Activated CD8-positive, alpha-beta memory T cell treated with anti-CD3 and anti-CD28 coated beads, Interleukin-2, amount 50 U/mL, for 1 hour (primary cell): ENCODE data around the gene PDLIM7.

Source experiments
- DNase-seq: peaks from one replicate; pipeline ENCODE4 v3.0.0-alpha.2; 2020; ENCODE audit errors: extremely low read depth

PDLIM7 gene

GRCh38 chr5:177456976-177457851 is 40.2 kb downstream of the PDLIM7 start:
- no peak for DNase-seq

- no peak for DNase-seq
Measured at GRCh38 chr5:177456591-177456964, 40.8 kb downstream of the PDLIM7 start.

GRCh38 chr5:177455661-177456590 is 41.5 kb downstream of the PDLIM7 start:
- peak; percentile 86 for DNase-seq

GRCh38 chr5:177455036-177455660 is 42.3 kb downstream of the PDLIM7 start:
- peak; percentile 72 for DNase-seq

- peak; percentile 70 for DNase-seq
Measured at GRCh38 chr5:177454397-177455035, 42.9 kb downstream of the PDLIM7 start.

GRCh38 chr5:177453852-177454396 is 43.5 kb downstream of the PDLIM7 start:
- DNase-seq, result no peak

- no peak for DNase-seq
Measured at GRCh38 chr5:177452688-177453638, 44.4 kb downstream of the PDLIM7 start.

GRCh38 chr5:177450667-177451424 is 46.6 kb downstream of the PDLIM7 start:
- DNase-seq, result no peak

- no peak for DNase-seq
Measured at GRCh38 chr5:177449140-177450061, 48.0 kb downstream of the PDLIM7 start.

- no peak for DNase-seq
Measured at GRCh38 chr5:177448244-177448950, 49.0 kb downstream of the PDLIM7 start.

- no peak for DNase-seq
Measured at GRCh38 chr5:177447611-177448243, 49.7 kb downstream of the PDLIM7 start.

- peak; percentile 56 for DNase-seq
Measured at GRCh38 chr5:177447066-177447610, 50.3 kb downstream of the PDLIM7 start.

GRCh38 chr5:177446200-177447065 is 51.0 kb downstream of the PDLIM7 start, which contains the start of gene PRR7:
TSS of gene PRR7 (plus strand) at chr5:177446814. CDS start at chr5:177455068, 8,254 bp downstream.
- DNase-seq, result no peak

GRCh38 chr5:177445917-177446199 is 51.5 kb downstream of the PDLIM7 start:
- no peak for DNase-seq

GRCh38 chr5:177445052-177445916 is 52.1 kb downstream of the PDLIM7 start:
- DNase-seq, result no peak
